ENCODE measurements around the gene AP1B1. TPM values are rescaled to one million over a fixed set of nuclear protein-coding genes. Genes with fewer than 3 reads are reported as not detected.

Gene AP1B1
- total and polyA plus RNA-seq, 2 of the 13 experiments (the other 11 are each of a cell fraction or from before 2014, with no cell fraction given) = 26.6 to 29.7 TPM

GRCh38 chr22:29433856-29434255 is 45.5 kb upstream of the AP1B1 start:
- H3K9me3 ChIP-seq (ENCODE audit: low read length) = no peaks in the 10 kb centered on the region
- H3K4me2 ChIP-seq (ENCODE audit: low read depth, low read length) = no peak overlapping the region
- peaks cover 0 to 30% of the 10 kb centered on the region in 2 experiments; a peak in 4 of 5 replicates for H3K27me3 ChIP-seq (ENCODE audit: control insufficient read depth in 1 of 2, insufficient read depth in 2 of 2, low read length in 2 of 2)
- TF ChIP-seq ZSCAN22 (CRISPR knock-in tag; IDR thresholded peaks at IDR 0.05) (no peak), ZNF143 (CRISPR knock-in tag; IDR thresholded peaks at IDR 0.05) (no peak), ZNF460 (CRISPR knock-in tag; IDR thresholded peaks at IDR 0.05; ENCODE audit: borderline replicate concordance) (no peak), PCBP1 (IDR thresholded peaks at IDR 0.05; ENCODE audit: borderline replicate concordance, low read depth, low read length) (no peak)
- no peaks in the 10 kb centered on the region for H4K20me1 ChIP-seq (ENCODE audit: insufficient read depth, low read length)
- no peak overlapping the region for H3K27ac ChIP-seq (ENCODE audit: extremely low read length, insufficient read depth, low read length)
- CTCF ChIA-PET (ENCODE audit: low intra/inter-chr PET ratio, low total read pairs) = no interaction called here
- in situ Hi-C loops (cut with HindIII; ENCODE audit: extremely low pct_ligation_motif_present, low pct_unique_long_range_greater_than_20kb) (no loop called here), intact Hi-C loops (cut with micrococcal nuclease; ENCODE audit: unreplicated experiment) (no loop called here)
- no peak for FAIRE-seq
- 72% methylated on average over 3 of the region's 3 CpGs for WGBS (ENCODE audit: low lambda C conversion rate)
- H3K79me2 ChIP-seq (ENCODE audit: insufficient read depth, low read length) = no peaks in the 10 kb centered on the region
- ATAC-seq = no peak
- BruUV-seq (replicated peaks) = no TSS peak
- H2AFZ ChIP-seq (ENCODE audit: low read length) = no peak overlapping the region
- no peak for DNase-seq (ENCODE audit: low spot score)
- no peak overlapping the region for H3K9ac ChIP-seq (ENCODE audit: insufficient read depth, low read depth, low read length)
- POLR2A ChIA-PET = no interaction called here
- no peaks in the 10 kb centered on the region for H3K4me1 ChIP-seq (ENCODE audit: insufficient read depth, low read length)
- no peak overlapping the region for H3K4me3 ChIP-seq (replicated peaks in 1 of 3; ENCODE audit: insufficient read depth in 1 of 3, low read depth in 2 of 3, low read length in 3 of 3)
- H3K36me3 ChIP-seq (replicated peaks in 1 of 2; ENCODE audit: control insufficient read depth in 1 of 2, insufficient read depth in 2 of 2, low read length in 2 of 2) = no peaks in the 10 kb centered on the region

- CTCF ChIA-PET (ENCODE audit: low intra/inter-chr PET ratio, low total read pairs) = no interaction called here
- no TSS peak for BruUV-seq (replicated peaks)
- TF ChIP-seq RBM39 (IDR thresholded peaks at IDR 0.05; ENCODE audit: low read depth, low read length, poor library complexity, severe bottlenecking) (no peak), ZNF362 (CRISPR knock-in tag; IDR thresholded peaks at IDR 0.05; ENCODE audit: borderline replicate concordance) (no peak), ZNF614 (CRISPR knock-in tag; IDR thresholded peaks at IDR 0.05; ENCODE audit: borderline replicate concordance) (no peak), AGO2 (optimal IDR thresholded peaks at IDR 0.05; ENCODE audit: low read depth, low read length) (no peak), MNT (IDR thresholded peaks at IDR 0.05) (no peak), CCDC6 (CRISPR knock-in tag; IDR thresholded peaks at IDR 0.05) (no peak), ZNF224 (CRISPR knock-in tag; IDR thresholded peaks at IDR 0.05) (no peak), ZNF326 (CRISPR knock-in tag; IDR thresholded peaks at IDR 0.05; ENCODE audit: borderline replicate concordance) (no peak), SALL1 (CRISPR knock-in tag; IDR thresholded peaks at IDR 0.05) (no peak), NFYC (CRISPR knock-in tag; IDR thresholded peaks at IDR 0.05) (no peak), TEAD3 (CRISPR knock-in tag; optimal IDR thresholded peaks at IDR 0.05; ENCODE audit: borderline replicate concordance) (no peak), ZNF740 (CRISPR knock-in tag; IDR thresholded peaks at IDR 0.05) (no peak), ZNF709 (CRISPR knock-in tag; IDR thresholded peaks at IDR 0.05) (no peak)
These were observed 43.6 kb upstream of the AP1B1 start for GRCh38 chr22:29431986-29432385.

More at GRCh38 chr22:29431986-29432385, 43.6 kb upstream of the AP1B1 start:
- Histone ChIP-seq H2AFZ (ENCODE audit: low read length) (no peak overlapping the region), H3K9ac (ENCODE audit: insufficient read depth, low read depth, low read length) (no peak overlapping the region), H3K9me3 (ENCODE audit: low read length) (no peaks in the 10 kb centered on the region), H3K4me2 (ENCODE audit: low read depth, low read length) (no peak overlapping the region), H3K36me3 (replicated peaks in 1 of 2; ENCODE audit: control insufficient read depth in 1 of 2, insufficient read depth in 2 of 2, low read length in 2 of 2) (no peaks in the 10 kb centered on the region), H3K4me1 (ENCODE audit: insufficient read depth, low read length) (no peaks in the 10 kb centered on the region), H3K79me2 (ENCODE audit: insufficient read depth, low read length) (no peaks in the 10 kb centered on the region), H3K4me3 (replicated peaks in 1 of 3; ENCODE audit: insufficient read depth in 1 of 3, low read depth in 2 of 3, low read length in 3 of 3) (no peak overlapping the region), H3K27me3 (ENCODE audit: control insufficient read depth in 1 of 2, insufficient read depth in 2 of 2, low read length in 2 of 2) (peaks cover 0 to 26% of the 10 kb centered on the region in 2 experiments; a peak in 4 of 5 replicates), H4K20me1 (ENCODE audit: insufficient read depth, low read length) (no peaks in the 10 kb centered on the region), H3K27ac (ENCODE audit: extremely low read length, insufficient read depth, low read length) (no peak overlapping the region)
- intact Hi-C loops (cut with micrococcal nuclease; ENCODE audit: unreplicated experiment) (no loop called here), in situ Hi-C loops (cut with HindIII; ENCODE audit: extremely low pct_ligation_motif_present, low pct_unique_long_range_greater_than_20kb) (no loop called here)
- POLR2A ChIA-PET = no interaction called here
- ATAC-seq (no peak), FAIRE-seq (no peak), DNase-seq (ENCODE audit: low spot score) (no peak)
- WGBS (ENCODE audit: low lambda C conversion rate) = 49% methylated on average over 5 of the region's 5 CpGs

All from HepG2 (cell line).